H1 (cell line): ENCODE measurements around the gene GREB1. TPM values are rescaled to one million over a fixed set of nuclear protein-coding genes. Genes with fewer than 3 reads are reported as not detected.

Source experiments
- KDM1A ChIP-seq: fragments of 200-600, 300-600 bp; sonication (generic); IDR thresholded peaks from 2 replicates; pipeline ENCODE4 v1.7.1; 2016; ENCODE audit warnings: mild to moderate bottlenecking, low read length, borderline replicate concordance
- KDM5A ChIP-seq: fragments of 200-600 bp; IDR thresholded peaks from 2 replicates; pipeline ENCODE4 v1.7.1; 2012; ENCODE audit warnings: mild to moderate bottlenecking, low read length, inconsistent platforms, mixed read lengths
- MAFK ChIP-seq: IDR thresholded peaks from 2 replicates; pipeline ENCODE4 v1.6.1; 2012; ENCODE audit warnings: low read depth, mild to moderate bottlenecking, improper control_type of control experiment, low read length
- NANOG ChIP-seq: IDR thresholded peaks from 2 replicates; pipeline ENCODE4 v1.6.1; 2011; ENCODE audit warnings: low read length, low read depth, mild to moderate bottlenecking, inconsistent platforms; ENCODE audit not compliant: insufficient read depth, poor library complexity, severe bottlenecking
- RNF2 ChIP-seq: fragments of 200-900, 300-1000 bp; sonication (generic); IDR thresholded peaks from 2 replicates; pipeline ENCODE4 v1.7.1; 2016; ENCODE audit warnings: borderline replicate concordance, low read depth, mild to moderate bottlenecking, antibody characterized with exemption, low read length; ENCODE audit not compliant: poor library complexity, severe bottlenecking; ENCODE audit errors: missing control alignments
- RXRA ChIP-seq: IDR thresholded peaks from 2 replicates; pipeline ENCODE4 v1.6.1; 2011; ENCODE audit warnings: low read depth, mild to moderate bottlenecking, low read length, moderate library complexity; ENCODE audit not compliant: insufficient read depth
- TAF1 ChIP-seq: IDR thresholded peaks from 2 replicates; pipeline ENCODE4 v1.6.1; 2011; ENCODE audit warnings: mild to moderate bottlenecking, low read depth, low read length
- polyA plus RNA-seq, 7 experiments: library from polyadenylated mRNA; depleted of rRNA in 3 of 7; stranded (reverse) in 5 of 7; unstranded in 2 of 7; fragments of >200 nt in 5 of 7; fragments of 200-250 nt in 2 of 7; gene quantifications; 1 replicate in 5 of 7; 2 replicates in 1 of 7; 4 replicates in 1 of 7; pipeline versions ENCODE4 v1.2.1 to v1.2.3, GENCODE V29; 2011 to 2013; ENCODE audit warnings: missing spikeins in 2 of 7, mixed read lengths in 2 of 7
- total RNA-seq: library from RNA; stranded (reverse); fragmentation: NEBNext Ultra II Directional; extraction: Animal tissue kit (Norgen Biotek cat#: 25700); gene quantifications from 2 replicates; pipeline ENCODE4 v1.2.1, GENCODE V29; 2021

Gene GREB1
- total and polyA plus RNA-seq, 2 of the 8 experiments (the other 6 are each of a cell fraction or from before 2014, with no cell fraction given): 7.9 to 43.4 TPM

- TF ChIP-seq RNF2: no peak
- no peak for TF ChIP-seq NANOG
- no peak for TF ChIP-seq RXRA
- TF ChIP-seq KDM1A: no peak
- no peak for TF ChIP-seq KDM5A
- no peak for TF ChIP-seq MAFK
- no peak for TF ChIP-seq TAF1
These were observed 100.2 kb downstream of the GREB1 start (continued) for GRCh38 chr2:11633923-11634478.
